Right ventricle myocardium inferior (tissue), 1 donor: Measurements from ENCODE around the gene OR1J2. TPM values are rescaled to one million over a fixed set of nuclear protein-coding genes. Genes with fewer than 3 reads are reported as not detected.
"Not testable (repeated sequence)": the region's sequence is repeated elsewhere in the genome, so short reads cannot be mapped to it uniquely, and the experiment has no call there.

Source experiments
- ATAC-seq: fragments of 200-7000 bp; cut with Tn5 transposase; one replicate; pipeline ENCODE4 v1.9.1; 2020; ENCODE audit warnings: mild to moderate bottlenecking, moderate library complexity
- DNase-seq: peaks from one replicate; pipeline ENCODE4 v3.0.0; 2021; ENCODE audit errors: missing footprints
- intact Hi-C: fragments of 100-400 bp; cut with DNase I; formaldehyde crosslinking; loops from one replicate; pipeline ENCODE4 v1.11.0; 2022
- long read RNA-seq: library from polyadenylated mRNA; unstranded; transcript quantifications from one replicate; pipeline ENCODE4 v2.0.0, GENCODE V29; 2021
- total RNA-seq: library from RNA; stranded (reverse); fragmentation: NEBNext Ultra II Directional; extraction: Animal tissue kit (Norgen Biotek cat#: 25700); gene quantifications from one replicate; pipeline ENCODE4 v1.2.1, GENCODE V29; 2021
- donor health status: DM: no; HTN: yes; CAD: no; lungs with severe emphysema.

The OR1J2 gene
- not detected for total RNA-seq
- long read RNA-seq: 0 reads

GRCh38 chr9:122510502-122510901 lies at the start of gene OR1J2:
Gene OR1J2, plus strand, starts transcription at chr9:122510802. Its CDS starts 0 bp downstream, at chr9:122510802.
- no peak for ATAC-seq
- no peak for DNase-seq
- intact Hi-C loops: no loop called here

DNA sequence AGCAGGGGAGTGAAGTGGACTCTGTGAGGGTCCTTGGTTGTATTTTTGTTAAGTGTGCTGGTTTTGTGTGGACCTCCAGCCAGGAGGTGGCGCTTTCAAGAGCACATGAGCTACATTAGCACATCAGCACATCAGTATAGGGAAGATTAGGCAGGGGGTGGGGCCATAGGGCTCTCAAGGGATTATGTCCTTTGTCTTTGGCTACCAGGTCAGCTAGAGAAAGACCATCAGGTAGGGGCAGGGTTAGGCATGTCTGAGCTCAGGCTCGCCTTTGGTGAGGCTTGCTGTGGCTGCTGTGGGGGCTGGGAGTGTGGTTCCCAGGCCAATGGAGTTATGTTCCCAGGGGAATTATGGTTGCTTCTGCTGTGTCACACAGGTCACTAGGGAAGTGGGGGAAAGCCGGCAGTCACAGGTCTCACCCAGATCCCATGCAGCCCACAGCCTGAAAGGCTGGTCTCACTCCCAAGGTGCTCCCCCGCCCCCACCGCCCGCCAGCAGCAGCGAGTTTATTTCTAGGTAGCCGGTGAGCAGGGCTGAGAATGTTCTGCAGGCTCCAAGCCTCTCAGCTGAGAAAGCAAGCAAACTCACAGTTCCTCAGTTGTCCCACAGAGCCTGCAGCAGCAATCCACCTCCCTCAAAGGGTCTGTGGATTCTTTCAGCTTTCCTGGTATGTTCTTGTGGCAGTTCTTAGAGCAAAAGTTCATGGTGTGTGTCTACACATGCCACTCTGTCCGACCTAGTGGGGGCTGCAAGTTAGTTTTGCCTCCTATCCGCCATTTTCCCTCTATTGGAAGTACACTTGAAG lies 46.6 kb upstream of the OR1J2 start:
- DNase-seq: no peak
- no peak for ATAC-seq
- intact Hi-C loops: loop anchor here (2.0 to 10.0 kb wide), 2 partner anchors 347 to 531 kb away; no protein-coding TSS in a partner anchor

DNA sequence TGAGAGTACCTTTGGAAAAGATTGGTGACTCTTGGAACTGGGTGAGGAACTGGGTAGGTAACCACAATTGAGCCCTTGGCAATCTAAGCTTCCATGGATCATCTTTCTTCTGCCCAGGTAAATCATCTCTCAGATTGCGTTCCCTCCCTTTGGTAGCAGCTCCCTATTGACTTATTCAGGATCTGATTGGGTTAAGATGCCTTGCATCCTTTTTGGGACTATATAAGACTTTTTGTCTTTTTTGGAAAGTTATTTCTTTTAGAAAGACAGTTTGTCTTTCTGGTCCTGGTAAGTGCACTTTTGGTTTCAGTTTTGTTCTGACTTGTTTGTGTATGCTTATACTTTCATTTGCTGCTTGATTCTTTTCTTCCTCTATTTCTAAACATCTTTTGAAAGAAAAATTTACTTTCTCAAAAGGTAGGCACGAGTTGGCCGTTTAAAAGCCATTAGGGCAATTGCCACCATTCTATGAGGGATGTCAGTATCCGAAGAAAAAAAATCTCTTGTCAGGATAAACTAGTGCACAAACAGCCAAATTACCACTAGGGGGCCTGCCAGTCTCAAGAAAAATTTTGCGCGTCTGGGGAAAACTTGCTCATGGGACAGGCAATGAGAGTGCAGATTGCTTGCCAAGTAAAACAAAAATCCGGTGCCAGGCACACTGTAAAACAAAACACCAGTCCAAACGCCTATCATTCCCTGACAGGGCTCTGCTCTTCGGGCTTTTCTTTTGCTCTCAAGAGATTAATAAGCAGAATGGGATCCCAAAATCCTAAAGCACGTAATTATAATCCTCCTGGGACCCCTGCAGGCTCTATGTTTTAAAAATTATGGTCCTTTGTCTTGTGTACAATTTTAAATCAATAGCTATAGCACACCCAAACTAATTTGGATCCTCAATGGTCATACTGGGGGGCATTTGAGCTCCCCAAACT lies 45.7 kb upstream of the OR1J2 start:
- ATAC-seq: peak; percentile 72
- no peak for DNase-seq
- intact Hi-C loops: loop anchor here (2.0 to 10.0 kb wide), 2 partner anchors 346 to 530 kb away; no protein-coding TSS in a partner anchor

DNA sequence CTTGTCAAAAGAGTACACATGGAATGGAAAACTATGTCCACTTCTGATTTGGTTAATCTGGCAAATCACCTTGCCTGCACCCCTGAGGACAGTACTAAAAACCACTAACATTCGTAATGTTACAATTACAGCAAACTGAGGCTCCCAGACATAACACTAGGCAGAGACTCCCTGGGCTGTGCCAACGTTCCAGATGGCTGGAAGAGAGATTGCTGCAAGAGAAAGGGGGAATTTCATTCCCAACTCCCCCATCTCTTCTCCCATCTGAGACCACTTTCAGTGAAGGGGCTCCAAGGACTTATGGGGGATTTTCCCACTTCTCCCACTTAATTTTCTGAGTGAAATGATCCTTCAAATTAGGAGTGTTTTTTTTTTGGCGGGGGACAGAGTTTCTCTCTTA lies 44.1 kb upstream of the OR1J2 start:
- intact Hi-C loops: loop anchor here (10.0 kb wide), 1 partner anchor 528 kb away; no protein-coding TSS in a partner anchor
- no peak for DNase-seq

DNA sequence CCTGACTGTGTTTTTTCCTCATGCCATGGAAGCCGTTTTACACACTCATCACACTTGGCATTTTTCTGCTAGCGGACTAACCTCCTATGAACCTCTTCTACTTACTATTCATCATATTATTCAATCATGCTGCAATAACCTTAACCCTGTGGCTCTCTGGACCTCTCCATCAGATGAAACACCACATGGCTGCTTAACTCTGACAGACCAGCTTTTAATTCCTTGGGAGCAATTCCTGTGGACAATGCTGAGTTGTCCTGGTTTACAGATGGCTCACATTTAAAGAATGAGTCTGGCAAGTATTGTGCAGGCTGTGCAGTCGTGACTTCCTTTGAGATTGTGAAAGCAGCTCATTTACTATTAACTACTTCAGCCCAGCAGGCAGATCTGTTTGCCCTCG lies 41.9 kb upstream of the OR1J2 start:
- ATAC-seq (no peak), DNase-seq (no peak)
- intact Hi-C loops: loop anchor here (10.0 kb wide), 1 partner anchor 526 kb away; no protein-coding TSS in a partner anchor

More for the DNA sequence above, 44.1 kb upstream of the OR1J2 start:
- no peak for ATAC-seq

DNA sequence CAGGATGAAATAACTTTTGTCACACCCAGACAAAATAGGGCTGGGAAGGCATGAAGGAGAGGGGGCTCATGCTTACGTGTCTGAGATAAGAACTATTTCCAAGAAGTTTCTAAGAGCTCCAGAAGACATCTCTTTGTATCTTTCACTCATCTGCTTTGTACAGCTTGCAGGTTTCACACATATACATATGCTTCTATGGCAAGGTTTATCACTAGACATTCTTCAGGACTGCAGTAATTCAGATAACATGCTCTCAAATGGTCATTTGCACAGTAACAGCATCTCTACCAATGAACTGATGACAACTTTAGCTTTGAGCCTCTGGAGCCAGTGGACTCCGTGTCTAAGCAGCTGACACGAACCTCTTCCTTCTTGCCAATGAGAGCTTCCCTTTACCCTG lies 36.0 kb upstream of the OR1J2 start:
- ATAC-seq: no peak
- intact Hi-C loops: no loop called here

GRCh38 chr9:122475717-122476116 lies 34.9 kb upstream of the OR1J2 start:
- intact Hi-C loops: no loop called here
- ATAC-seq (no peak), DNase-seq (no peak)

More for the DNA sequence above, 36.0 kb upstream of the OR1J2 start:
- no peak for DNase-seq

DNA sequence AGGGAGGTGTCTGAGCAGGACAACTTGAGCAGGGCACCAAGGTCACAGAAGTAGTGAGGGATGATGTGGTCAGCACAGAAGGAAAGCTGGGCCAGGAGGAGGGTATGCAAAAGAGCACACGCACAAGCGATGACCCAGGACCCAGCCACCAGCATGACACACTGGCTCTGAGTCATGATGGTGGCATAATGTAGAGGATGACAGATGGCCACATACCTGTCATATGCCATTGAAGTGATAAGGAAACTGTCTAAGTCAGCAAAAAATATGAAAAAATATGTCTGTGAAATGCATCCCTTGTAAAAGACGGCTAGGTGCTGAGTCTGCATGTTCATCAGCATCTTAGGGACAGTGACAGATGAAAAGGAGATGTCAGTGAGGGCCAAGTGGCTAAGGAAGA lies 33.3 kb upstream of the OR1J2 start:
- ATAC-seq (no peak), DNase-seq (no peak)
- intact Hi-C loops: no loop called here

- ATAC-seq: no peak
- intact Hi-C loops: no loop called here
These were observed 32.8 kb upstream of the OR1J2 start, which contains the start of gene OR1J1 for GRCh38 chr9:122477826-122478225. Gene OR1J1, minus strand, starts transcription at chr9:122477926. Its CDS starts 0 bp downstream, at chr9:122477926.

GRCh38 chr9:122479062-122479461 lies 31.5 kb upstream of the OR1J2 start:
- DNase-seq (no peak), ATAC-seq (no peak)
- intact Hi-C loops: no loop called here

More at GRCh38 chr9:122477826-122478225, 32.8 kb upstream of the OR1J2 start, which contains the start of gene OR1J1:
- DNase-seq: no peak

DNA sequence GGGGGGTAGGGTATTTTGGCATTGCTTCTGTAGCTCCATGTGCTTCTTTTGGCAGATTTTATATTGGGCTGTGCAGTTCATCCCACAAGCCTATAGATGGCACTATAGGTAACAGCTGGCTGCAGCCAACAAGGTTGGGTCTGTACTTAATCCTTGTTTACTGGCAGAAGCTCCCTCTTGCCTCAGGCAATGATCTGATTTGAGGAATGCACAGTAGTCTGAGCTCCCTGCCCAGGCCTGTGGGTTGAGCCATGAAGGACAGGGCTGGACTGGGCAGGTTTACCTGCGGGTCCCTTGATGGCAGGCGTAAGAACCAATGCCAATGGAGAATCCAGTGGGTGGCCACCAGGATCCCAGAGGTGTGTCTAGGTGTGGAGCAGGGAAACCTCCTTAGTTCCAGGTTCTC lies 11.7 kb upstream of the OR1J2 start:
- ATAC-seq: no peak
- DNase-seq: no peak
- intact Hi-C loops: no loop called here

- DNase-seq (no peak), ATAC-seq (no peak)
- intact Hi-C loops: no loop called here
These were observed 3.6 kb upstream of the OR1J2 start for GRCh38 chr9:122506964-122507363.

DNA sequence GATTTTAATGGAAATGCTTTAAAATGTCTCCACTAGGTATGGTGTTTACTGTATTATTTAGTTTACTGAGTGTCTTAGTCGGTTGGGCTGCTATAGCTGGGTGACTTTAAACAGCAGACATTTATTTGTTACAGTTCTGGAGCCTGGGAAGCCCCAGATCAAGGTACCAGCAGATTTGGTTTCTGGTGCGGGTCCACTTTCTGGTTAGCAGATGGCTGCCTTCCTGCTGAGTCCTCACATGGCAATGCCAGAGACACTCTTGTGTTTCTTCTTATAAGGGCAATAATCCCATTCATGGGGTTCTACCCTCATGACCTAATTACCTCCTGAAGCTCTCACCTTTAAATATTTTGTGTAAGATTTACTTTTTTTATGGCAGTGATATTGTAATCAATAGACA lies 7.6 kb downstream of the OR1J2 start:
- no peak for ATAC-seq
- DNase-seq: no peak
- intact Hi-C loops: no loop called here

GRCh38 chr9:122518841-122519240 lies 8.2 kb downstream of the OR1J2 start, which contains the start of gene OR1J4:
Gene OR1J4, plus strand, starts transcription at chr9:122519141. Its CDS starts 0 bp downstream, at chr9:122519141.
- intact Hi-C loops: no loop called here
- ATAC-seq (no peak), DNase-seq (no peak)

DNA sequence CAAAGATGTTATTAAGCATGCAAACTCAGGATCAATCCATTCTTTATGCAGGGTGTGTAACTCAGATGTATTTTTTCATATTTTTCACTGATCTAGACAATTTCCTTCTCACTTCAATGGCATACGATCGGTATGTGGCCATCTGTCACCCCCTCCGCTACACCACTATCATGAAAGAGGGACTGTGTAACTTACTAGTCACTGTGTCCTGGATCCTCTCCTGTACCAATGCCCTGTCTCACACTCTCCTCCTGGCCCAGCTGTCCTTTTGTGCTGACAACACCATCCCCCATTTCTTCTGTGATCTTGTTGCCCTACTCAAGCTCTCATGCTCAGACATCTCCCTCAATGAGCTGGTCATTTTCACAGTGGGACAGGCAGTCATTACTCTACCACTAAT lies 8.8 kb downstream of the OR1J2 start:
- intact Hi-C loops: no loop called here
- no peak for DNase-seq
- ATAC-seq: no peak

DNA sequence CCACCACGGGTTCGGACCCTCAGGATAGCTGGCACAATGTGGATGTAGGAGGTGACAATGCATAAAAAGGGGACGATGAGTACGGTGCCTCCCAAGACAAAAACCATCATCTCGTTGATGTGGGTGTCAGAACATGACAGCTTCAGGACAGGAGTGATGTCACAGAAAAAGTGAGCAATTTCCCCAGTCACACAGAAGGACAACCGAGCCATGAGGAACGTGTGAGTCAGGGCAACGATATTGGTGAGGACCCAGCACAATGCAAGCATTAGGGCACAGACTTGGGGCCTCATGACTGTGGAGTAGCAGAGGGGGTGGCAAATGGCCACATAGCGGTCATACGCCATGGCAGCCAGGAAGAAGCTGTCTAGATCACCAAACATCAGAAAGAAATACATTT lies 16.0 kb downstream of the OR1J2 start:
- ATAC-seq (no peak), DNase-seq (no peak)
- intact Hi-C loops: no loop called here

DNA sequence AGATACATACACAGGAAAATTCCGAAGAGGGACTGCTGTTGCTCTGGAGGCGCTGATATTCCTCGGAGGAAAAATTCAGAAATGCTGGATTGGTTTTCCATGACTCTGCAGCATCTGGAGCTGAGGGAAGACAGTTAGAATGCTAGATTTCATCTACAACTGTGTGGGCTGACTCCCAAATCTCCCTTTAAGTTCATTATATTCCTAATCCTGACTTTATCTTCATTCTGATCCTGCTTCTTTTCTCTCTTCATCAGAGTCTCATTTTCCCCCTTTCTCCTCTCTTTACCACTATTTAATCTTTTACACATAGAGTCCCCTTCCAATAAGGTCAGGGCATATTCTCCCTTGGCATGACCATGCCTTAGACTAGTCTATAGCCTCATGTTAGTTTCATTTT lies 16.6 kb downstream of the OR1J2 start, which contains the start of gene OR1N1:
TSS of gene OR1N1 (minus strand) at position 101 of the 400 bp plus-strand sequence. CDS start at position 101, 0 bp downstream.
- DNase-seq (no peak), ATAC-seq (no peak)

DNA sequence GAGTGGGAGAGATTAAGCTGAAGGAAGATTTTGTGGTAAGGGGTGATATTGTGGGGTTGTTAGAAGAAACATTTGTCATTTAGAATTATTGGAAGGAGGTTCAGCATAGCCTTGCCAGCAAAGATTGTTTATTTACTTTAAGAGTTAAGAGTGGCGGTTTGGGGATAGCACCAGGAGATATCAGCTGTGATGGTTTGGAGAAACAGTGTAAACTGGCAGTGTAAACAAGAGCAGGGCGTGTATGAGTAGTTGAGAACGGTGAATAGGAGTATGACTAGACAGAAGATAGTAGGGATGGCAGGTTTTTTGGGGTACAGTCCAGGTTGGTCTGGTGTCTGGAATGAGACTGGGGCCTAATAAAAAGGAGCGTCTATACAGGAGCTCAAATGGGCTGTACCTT lies 20.6 kb downstream of the OR1J2 start:
- intact Hi-C loops, DNase-seq, ATAC-seq: not testable (repeated sequence)

More for the DNA sequence above, 16.6 kb downstream of the OR1J2 start, which contains the start of gene OR1N1:
- intact Hi-C loops: no loop called here

- intact Hi-C loops: no loop called here
- ATAC-seq (no peak), DNase-seq (no peak)
These were observed 25.5 kb downstream of the OR1J2 start for GRCh38 chr9:122536134-122536533.
